Stimulated activated naive CD4-positive, alpha-beta T cell (primary cell): ENCODE results near the gene TRAPPC8.
"Not testable (repeated sequence)": the region's sequence is repeated elsewhere in the genome, so short reads cannot be mapped to it uniquely, and the experiment has no call there.

Source experiments
- DNase-seq, 6 experiments: peaks; one replicate each; lab custom pipeline; 2025; lab: John Stamatoyannopoulos, UW

Gene TRAPPC8

GRCh38 chr18:31942999-31943877 is at the start of gene TRAPPC8:
Gene TRAPPC8 (minus strand): TSS chr18:31943128. CDS start chr18:31942764, 364 bp downstream.
- DNase-seq: peak; percentile 89 to 97 (median 96)

- no peak for DNase-seq
Measured at GRCh38 chr18:31990823-31991222, 47.9 kb upstream of the TRAPPC8 start.

- DNase-seq: no peak
Measured at GRCh38 chr18:31983976-31984375, 41.0 kb upstream of the TRAPPC8 start.

GRCh38 chr18:31983020-31983419 is 40.1 kb upstream of the TRAPPC8 start:
- no peak for DNase-seq

GRCh38 chr18:31980863-31981262 is 37.9 kb upstream of the TRAPPC8 start:
- DNase-seq: no peak

- no peak for DNase-seq
Measured at GRCh38 chr18:31979714-31980113, 36.8 kb upstream of the TRAPPC8 start.

- DNase-seq: no peak
Measured at GRCh38 chr18:31978616-31979015, 35.7 kb upstream of the TRAPPC8 start.

- peak in 4 of 6 experiments; percentile 5 to 35 (median 17) for DNase-seq
Measured at GRCh38 chr18:31977270-31977872, 34.4 kb upstream of the TRAPPC8 start.

GRCh38 chr18:31976242-31976641 is 33.3 kb upstream of the TRAPPC8 start:
- DNase-seq: no peak

- no peak for DNase-seq
Measured at GRCh38 chr18:31973929-31974546, 31.1 kb upstream of the TRAPPC8 start.

- no peak for DNase-seq
Measured at GRCh38 chr18:31970617-31971016, 27.7 kb upstream of the TRAPPC8 start.

- no peak for DNase-seq
Measured at GRCh38 chr18:31965316-31965970, 22.5 kb upstream of the TRAPPC8 start.

GRCh38 chr18:31957728-31958127 is 14.8 kb upstream of the TRAPPC8 start:
- DNase-seq: no peak

- no peak for DNase-seq
Measured at GRCh38 chr18:31954349-31954748, 11.4 kb upstream of the TRAPPC8 start.

GRCh38 chr18:31953699-31954098 is 10.8 kb upstream of the TRAPPC8 start:
- DNase-seq: not testable (repeated sequence)

GRCh38 chr18:31952223-31952622 is 9.3 kb upstream of the TRAPPC8 start:
- DNase-seq: no peak

- no peak for DNase-seq
Measured at GRCh38 chr18:31950583-31950982, 7.7 kb upstream of the TRAPPC8 start.

- not testable (repeated sequence) for DNase-seq
Measured at GRCh38 chr18:31948349-31948748, 5.4 kb upstream of the TRAPPC8 start.

GRCh38 chr18:31946305-31947046 is 3.5 kb upstream of the TRAPPC8 start:
- no peak for DNase-seq

GRCh38 chr18:31943878-31944816 is 1.2 kb upstream of the TRAPPC8 start:
- DNase-seq: peak in 1 of 6 experiments; percentile 30
